ENCODE results near the gene COA7.

GRCh38 chr1:52658795-52659194 is 39.4 kb downstream of the COA7 start:
- TF ChIP-seq TCF12 (IDR thresholded peaks at IDR 0.05; ENCODE audit: low read depth, low read length) = no peak
- TF ChIP-seq CREB1 (IDR thresholded peaks at IDR 0.05) = no peak
- TF ChIP-seq NRF1 (IDR thresholded peaks at IDR 0.05; ENCODE audit: low read depth, low read length) = no peak
